Nephron progenitor cell (in vitro differentiated cells): ENCODE measurements around the gene OSTM1.

ENCODE experiments used
- DNase-seq: peaks from one replicate; pipeline ENCODE4 v3.0.0; 2021
- H3K27ac Mint-ChIP-seq: 2 replicates; pipeline ENCODE4 v1.8.0; 2021; ENCODE audit warnings: mild to moderate bottlenecking, moderate library complexity, mixed read lengths
- H3K27me3 Mint-ChIP-seq: 2 replicates; pipeline ENCODE4 v1.8.0; 2021; ENCODE audit warnings: mild to moderate bottlenecking, low read depth, mixed read lengths; ENCODE audit not compliant: poor library complexity
- H3K36me3 Mint-ChIP-seq: 2 replicates; pipeline ENCODE4 v1.8.0; 2021; ENCODE audit warnings: low read depth, mixed read lengths
- H3K4me1 Mint-ChIP-seq: 2 replicates; pipeline ENCODE4 v1.8.0; 2021; ENCODE audit warnings: mixed read lengths
- H3K4me3 Mint-ChIP-seq: 2 replicates; pipeline ENCODE4 v1.8.0; 2021; ENCODE audit warnings: mild to moderate bottlenecking, moderate library complexity, mixed read lengths
- H3K9me3 Mint-ChIP-seq: 2 replicates; pipeline ENCODE4 v1.8.0; 2021; ENCODE audit warnings: mild to moderate bottlenecking, moderate library complexity, mixed read lengths
- TF ChIP-seq, protein P1 (sequence below): fragments of 200-600 bp; sonication (generic); IDR thresholded peaks from 2 replicates; pipeline ENCODE4 v1.5.0; 2021; ENCODE audit warnings: antibody characterized with exemption

The OSTM1 gene

DNA sequence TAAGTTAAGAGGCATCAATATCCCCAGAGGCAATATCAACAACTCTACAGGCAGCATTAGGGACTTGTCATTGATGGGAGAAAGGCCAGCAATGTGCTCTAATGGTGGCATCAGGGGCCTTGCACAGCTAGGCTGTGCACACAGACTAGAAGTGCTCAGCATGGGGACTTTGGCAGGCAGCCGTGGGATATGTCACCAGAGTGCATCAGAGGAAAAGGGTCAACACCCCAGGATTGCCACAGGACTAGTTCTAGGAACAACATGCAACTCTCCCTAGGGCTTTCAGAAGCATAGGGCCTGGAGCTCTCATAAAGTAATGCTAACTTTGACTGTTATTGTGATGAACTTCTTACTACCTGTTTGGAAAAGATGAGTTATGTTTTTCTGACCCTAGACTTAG is 32.2 kb upstream of the OSTM1 start:
- TF ChIP-seq, protein P1, sequence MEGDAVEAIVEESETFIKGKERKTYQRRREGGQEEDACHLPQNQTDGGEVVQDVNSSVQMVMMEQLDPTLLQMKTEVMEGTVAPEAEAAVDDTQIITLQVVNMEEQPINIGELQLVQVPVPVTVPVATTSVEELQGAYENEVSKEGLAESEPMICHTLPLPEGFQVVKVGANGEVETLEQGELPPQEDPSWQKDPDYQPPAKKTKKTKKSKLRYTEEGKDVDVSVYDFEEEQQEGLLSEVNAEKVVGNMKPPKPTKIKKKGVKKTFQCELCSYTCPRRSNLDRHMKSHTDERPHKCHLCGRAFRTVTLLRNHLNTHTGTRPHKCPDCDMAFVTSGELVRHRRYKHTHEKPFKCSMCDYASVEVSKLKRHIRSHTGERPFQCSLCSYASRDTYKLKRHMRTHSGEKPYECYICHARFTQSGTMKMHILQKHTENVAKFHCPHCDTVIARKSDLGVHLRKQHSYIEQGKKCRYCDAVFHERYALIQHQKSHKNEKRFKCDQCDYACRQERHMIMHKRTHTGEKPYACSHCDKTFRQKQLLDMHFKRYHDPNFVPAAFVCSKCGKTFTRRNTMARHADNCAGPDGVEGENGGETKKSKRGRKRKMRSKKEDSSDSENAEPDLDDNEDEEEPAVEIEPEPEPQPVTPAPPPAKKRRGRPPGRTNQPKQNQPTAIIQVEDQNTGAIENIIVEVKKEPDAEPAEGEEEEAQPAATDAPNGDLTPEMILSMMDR = no peak
- Mint-ChIP-seq H3K4me1 (peaks cover 7% of the 10 kb centered on the region), H3K4me3 (no peak overlapping the region), H3K27ac (no peak overlapping the region), H3K36me3 (no peaks in the 10 kb centered on the region), H3K27me3 (peaks cover 58% of the 10 kb centered on the region), H3K9me3 (no peaks in the 10 kb centered on the region)
- no peak for DNase-seq

DNA sequence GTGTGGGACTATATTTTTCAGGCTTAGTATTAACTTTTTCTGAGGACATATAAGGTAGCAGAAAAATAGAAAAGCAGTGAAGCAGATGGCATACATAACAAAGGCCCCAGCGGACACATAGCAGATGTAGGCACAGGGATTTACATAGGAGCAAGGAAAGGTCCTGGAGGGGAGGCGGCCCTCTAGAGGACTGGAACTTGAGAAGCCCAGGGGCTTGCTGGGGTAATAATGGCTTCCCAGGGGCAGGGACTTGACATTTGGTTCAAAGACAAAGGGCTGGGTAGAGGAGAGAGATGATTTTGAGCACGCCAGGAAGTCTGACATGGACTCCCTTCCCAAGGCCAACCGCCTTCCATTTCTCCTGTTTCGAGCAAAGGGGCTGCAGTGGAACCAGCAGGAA is 31.7 kb upstream of the OSTM1 start:
- H3K9me3 Mint-ChIP-seq = no peaks in the 10 kb centered on the region
- H3K4me1 Mint-ChIP-seq = peaks cover 7% of the 10 kb centered on the region
- no peak overlapping the region for H3K4me3 Mint-ChIP-seq
- DNase-seq = no peak
- no peaks in the 10 kb centered on the region for H3K36me3 Mint-ChIP-seq
- H3K27me3 Mint-ChIP-seq = peaks cover 55% of the 10 kb centered on the region
- TF ChIP-seq, protein P1 = no peak
- H3K27ac Mint-ChIP-seq = no peak overlapping the region

DNA sequence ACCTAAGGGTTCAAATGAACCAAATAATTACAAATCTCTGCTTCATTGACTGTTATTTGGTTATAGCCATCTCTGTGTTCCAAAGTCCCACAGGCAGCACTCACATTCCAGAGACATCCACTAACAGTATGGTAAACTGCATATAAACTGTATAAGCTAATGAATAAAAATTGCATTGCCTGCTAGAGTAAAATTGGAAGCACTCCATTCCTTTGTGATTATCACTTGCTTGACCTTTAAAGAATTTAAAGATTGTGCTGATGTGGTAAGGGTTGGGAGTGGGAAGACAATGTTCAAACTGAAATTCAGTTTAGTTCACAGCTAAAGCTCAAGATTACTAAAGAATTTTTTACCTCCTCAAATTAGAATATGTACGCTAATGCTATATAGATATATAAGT is 31.0 kb upstream of the OSTM1 start:
- H3K4me3 Mint-ChIP-seq = no peak overlapping the region
- no peak overlapping the region for H3K27ac Mint-ChIP-seq
- no peak for DNase-seq
- H3K9me3 Mint-ChIP-seq = no peaks in the 10 kb centered on the region
- H3K27me3 Mint-ChIP-seq = peaks cover 48% of the 10 kb centered on the region
- TF ChIP-seq, protein P1 = no peak
- no peaks in the 10 kb centered on the region for H3K36me3 Mint-ChIP-seq
- peaks cover 7% of the 10 kb centered on the region for H3K4me1 Mint-ChIP-seq

DNA sequence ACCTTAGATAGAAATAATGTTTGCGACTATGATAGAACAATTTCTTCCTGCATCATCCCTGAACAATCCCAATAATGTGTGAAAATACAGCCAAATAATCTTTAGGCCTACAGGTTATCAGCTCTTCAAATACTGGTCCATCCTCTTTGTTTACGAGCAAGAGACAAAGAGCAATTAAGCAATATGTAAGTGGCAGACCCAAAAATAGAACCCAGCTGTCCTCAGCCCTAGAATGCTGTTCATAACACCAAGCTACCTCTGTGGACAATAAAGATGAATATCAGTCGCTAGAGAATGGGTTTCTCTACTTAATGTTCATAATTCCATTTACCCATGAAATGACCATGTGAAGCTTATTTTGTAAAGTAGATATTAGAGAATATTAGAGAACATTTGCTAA is 28.4 kb upstream of the OSTM1 start:
- TF ChIP-seq, protein P1 = no peak
- Mint-ChIP-seq H3K4me3 (no peak overlapping the region), H3K36me3 (no peaks in the 10 kb centered on the region), H3K27me3 (peaks cover 34% of the 10 kb centered on the region), H3K9me3 (no peaks in the 10 kb centered on the region), H3K4me1 (peaks cover 7% of the 10 kb centered on the region), H3K27ac (no peak overlapping the region)
- no peak for DNase-seq

DNA sequence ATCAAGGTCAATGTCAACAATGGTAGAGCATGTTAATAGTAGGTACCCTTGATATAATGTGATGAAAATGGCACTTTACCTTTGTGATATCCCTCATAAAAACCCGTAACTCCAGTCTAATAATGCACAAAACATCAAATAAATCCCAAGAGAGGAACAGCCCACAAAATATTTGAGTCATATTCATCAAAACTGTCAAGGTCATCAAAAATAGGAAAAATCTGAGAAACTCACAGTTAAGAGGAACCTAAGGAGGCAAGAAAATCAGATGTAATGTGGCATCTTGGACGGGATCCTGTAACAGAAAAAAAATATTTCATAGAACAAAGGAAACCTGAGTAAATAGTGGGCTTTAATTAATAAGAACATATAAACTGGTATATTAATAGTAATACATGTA is 25.5 kb upstream of the OSTM1 start:
- Mint-ChIP-seq H3K27ac (no peak overlapping the region), H3K4me3 (no peak overlapping the region), H3K4me1 (no peaks in the 10 kb centered on the region), H3K27me3 (peaks cover 28% of the 10 kb centered on the region), H3K36me3 (no peaks in the 10 kb centered on the region), H3K9me3 (no peaks in the 10 kb centered on the region)
- no peak for DNase-seq
- TF ChIP-seq, protein P1 = no peak

DNA sequence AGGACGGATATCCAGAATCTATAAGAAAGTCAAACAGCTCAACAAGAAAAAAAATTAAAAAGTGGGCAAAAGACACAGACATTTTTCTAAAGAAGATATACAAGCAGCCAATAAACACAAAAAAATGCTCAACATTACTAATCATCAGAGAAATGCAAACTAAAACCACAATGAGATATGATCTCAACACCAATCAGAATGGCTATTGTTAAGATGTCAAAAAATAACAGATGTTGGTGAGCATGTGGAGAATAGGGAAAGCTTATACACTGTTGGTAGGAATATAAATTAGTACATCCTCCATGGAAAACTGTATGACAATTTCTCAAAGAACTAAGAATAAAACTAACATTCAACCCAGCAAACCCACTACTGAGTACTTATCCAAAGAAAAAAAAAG is 23.3 kb upstream of the OSTM1 start:
- no peaks in the 10 kb centered on the region for H3K36me3 Mint-ChIP-seq
- H3K27me3 Mint-ChIP-seq = peaks cover 22% of the 10 kb centered on the region
- TF ChIP-seq, protein P1 = no peak
- H3K4me1 Mint-ChIP-seq = no peaks in the 10 kb centered on the region
- no peak for DNase-seq
- no peaks in the 10 kb centered on the region for H3K9me3 Mint-ChIP-seq
- H3K4me3 Mint-ChIP-seq = no peak overlapping the region
- no peak overlapping the region for H3K27ac Mint-ChIP-seq
